DND-41 (cell line): ENCODE results near the gene PPP1R12C.

Experiments used
- ATAC-seq: fragments of 200-7000 bp; cut with Tn5 transposase; 3 replicates; pipeline ENCODE4 v1.9.1; 2021; ENCODE audit warnings: low read depth; ENCODE audit not compliant: insufficient read depth
- DNase-seq: peaks from one replicate; pipeline ENCODE4 v3.0.0-alpha.2; 2020
- H2AFZ ChIP-seq: 2 replicates; pipeline ENCODE4 v1.6.0; 2012; ENCODE audit warnings: low read depth, low read length
- H3K27ac ChIP-seq: 2 replicates; pipeline ENCODE4 v1.5.1; 2012; ENCODE audit warnings: low read length, inconsistent platforms
- H3K27me3 ChIP-seq: fragments of 200-600 bp; sonication (generic); 2 replicates; pipeline ENCODE4 v1.6.0; 2012; ENCODE audit warnings: low read length, mild to moderate bottlenecking, inconsistent platforms; ENCODE audit not compliant: insufficient read depth, poor library complexity
- H3K36me3 ChIP-seq: 2 replicates; pipeline ENCODE4 v1.5.1; 2012; ENCODE audit warnings: low read length, inconsistent platforms; ENCODE audit not compliant: insufficient read depth
- H3K4me1 ChIP-seq: 2 replicates; pipeline ENCODE4 v1.5.1; 2012; ENCODE audit warnings: mild to moderate bottlenecking, low read length; ENCODE audit not compliant: insufficient read depth
- H3K4me2 ChIP-seq: 2 replicates; pipeline ENCODE4 v1.6.0; 2012; ENCODE audit warnings: mild to moderate bottlenecking, moderate library complexity, low read length, inconsistent platforms; ENCODE audit not compliant: insufficient read depth
- H3K4me3 ChIP-seq, 2 experiments: fragments of 200-600 bp in 1 of 2; shearing (Covaris generic) in 1 of 2; 2 replicates each; pipeline ENCODE4 v1.5.1; 2012 to 2016; ENCODE audit warnings: inconsistent platforms in 2 of 2, low read length in 2 of 2, mild to moderate bottlenecking in 2 of 2, low read depth in 1 of 2, moderate library complexity in 1 of 2
- H3K79me2 ChIP-seq: 2 replicates; pipeline ENCODE4 v1.6.0; 2012; ENCODE audit warnings: low read length, inconsistent platforms; ENCODE audit not compliant: insufficient read depth
- H3K9ac ChIP-seq: 2 replicates; pipeline ENCODE4 v1.6.0; 2012; ENCODE audit warnings: low read depth, mild to moderate bottlenecking, inconsistent platforms, low read length, moderate library complexity
- H3K9me3 ChIP-seq: 2 replicates; pipeline ENCODE4 v1.5.1; 2012; ENCODE audit warnings: low read length, moderate library complexity, mild to moderate bottlenecking, inconsistent platforms; ENCODE audit not compliant: insufficient read depth, severe bottlenecking
- H4K20me1 ChIP-seq: 2 replicates; pipeline ENCODE4 v1.6.0; 2012; ENCODE audit warnings: low read length; ENCODE audit not compliant: insufficient read depth
- EZH2 ChIP-seq: IDR thresholded peaks from 3 replicates; pipeline ENCODE4 v1.6.1; 2012; ENCODE audit warnings: borderline replicate concordance, low read depth, mild to moderate bottlenecking, moderate library complexity, low read length, inconsistent platforms; ENCODE audit not compliant: severe bottlenecking
- TF ChIP-seq, protein P1 (sequence below): IDR thresholded peaks from 2 replicates; pipeline ENCODE4 v1.5.1; 2012; ENCODE audit warnings: borderline replicate concordance, low read length, moderate library complexity, mild to moderate bottlenecking; ENCODE audit not compliant: poor library complexity, severe bottlenecking; ENCODE audit errors: extremely low read depth

The PPP1R12C gene

DNA sequence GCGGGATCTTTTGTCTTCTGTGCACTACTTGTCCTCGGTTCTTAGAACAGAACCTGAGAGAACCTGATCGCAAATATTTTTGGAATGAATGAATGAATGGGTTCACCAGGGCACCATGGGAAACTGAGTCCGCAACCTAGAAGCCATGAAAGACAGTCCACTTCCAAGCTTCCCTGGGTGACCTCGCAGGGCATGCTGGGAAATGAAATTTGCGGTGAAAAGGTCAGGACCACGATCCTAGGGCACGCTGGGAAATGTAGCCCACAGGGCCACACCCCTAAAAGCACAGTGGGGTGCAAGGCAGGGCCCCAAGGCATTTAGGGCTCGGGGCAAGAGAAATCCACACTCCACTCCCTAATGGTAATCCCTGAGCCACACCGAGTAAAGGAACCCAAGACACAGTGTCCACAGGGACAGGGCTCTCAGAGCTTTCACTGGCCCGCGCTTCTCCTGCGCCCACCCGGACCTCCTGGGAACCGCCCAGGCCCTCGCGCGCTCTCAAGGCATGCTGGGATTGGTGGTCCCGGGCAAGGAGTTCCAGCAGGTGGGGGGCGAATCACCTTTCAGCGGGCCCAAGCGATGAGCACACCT, 1.1 kb upstream of the PPP1R12C start:
- H3K9me3 ChIP-seq: no peaks in the 10 kb centered on the region
- peaks cover 6% of the 10 kb centered on the region; the same call in 1 of the 2 replicates for H3K36me3 ChIP-seq
- no peak for ATAC-seq
- peaks cover 46% of the 10 kb centered on the region for H3K79me2 ChIP-seq
- TF ChIP-seq, protein P1, sequence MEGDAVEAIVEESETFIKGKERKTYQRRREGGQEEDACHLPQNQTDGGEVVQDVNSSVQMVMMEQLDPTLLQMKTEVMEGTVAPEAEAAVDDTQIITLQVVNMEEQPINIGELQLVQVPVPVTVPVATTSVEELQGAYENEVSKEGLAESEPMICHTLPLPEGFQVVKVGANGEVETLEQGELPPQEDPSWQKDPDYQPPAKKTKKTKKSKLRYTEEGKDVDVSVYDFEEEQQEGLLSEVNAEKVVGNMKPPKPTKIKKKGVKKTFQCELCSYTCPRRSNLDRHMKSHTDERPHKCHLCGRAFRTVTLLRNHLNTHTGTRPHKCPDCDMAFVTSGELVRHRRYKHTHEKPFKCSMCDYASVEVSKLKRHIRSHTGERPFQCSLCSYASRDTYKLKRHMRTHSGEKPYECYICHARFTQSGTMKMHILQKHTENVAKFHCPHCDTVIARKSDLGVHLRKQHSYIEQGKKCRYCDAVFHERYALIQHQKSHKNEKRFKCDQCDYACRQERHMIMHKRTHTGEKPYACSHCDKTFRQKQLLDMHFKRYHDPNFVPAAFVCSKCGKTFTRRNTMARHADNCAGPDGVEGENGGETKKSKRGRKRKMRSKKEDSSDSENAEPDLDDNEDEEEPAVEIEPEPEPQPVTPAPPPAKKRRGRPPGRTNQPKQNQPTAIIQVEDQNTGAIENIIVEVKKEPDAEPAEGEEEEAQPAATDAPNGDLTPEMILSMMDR: no peak
- no peak for TF ChIP-seq EZH2
- H3K9ac ChIP-seq: peak overlapping the region; percentile 74
- H3K4me3 ChIP-seq: peak overlapping the region; percentile 90 to 96
- no peaks in the 10 kb centered on the region for H3K27me3 ChIP-seq
- peak overlapping the region; percentile 86 for H3K27ac ChIP-seq
- peaks cover 33% of the 10 kb centered on the region for H3K4me1 ChIP-seq
- H2AFZ ChIP-seq: peak overlapping the region; percentile 96
- no peak for DNase-seq
- H3K4me2 ChIP-seq: peak overlapping the region; percentile 85
- peaks cover 34% of the 10 kb centered on the region for H4K20me1 ChIP-seq

DNA sequence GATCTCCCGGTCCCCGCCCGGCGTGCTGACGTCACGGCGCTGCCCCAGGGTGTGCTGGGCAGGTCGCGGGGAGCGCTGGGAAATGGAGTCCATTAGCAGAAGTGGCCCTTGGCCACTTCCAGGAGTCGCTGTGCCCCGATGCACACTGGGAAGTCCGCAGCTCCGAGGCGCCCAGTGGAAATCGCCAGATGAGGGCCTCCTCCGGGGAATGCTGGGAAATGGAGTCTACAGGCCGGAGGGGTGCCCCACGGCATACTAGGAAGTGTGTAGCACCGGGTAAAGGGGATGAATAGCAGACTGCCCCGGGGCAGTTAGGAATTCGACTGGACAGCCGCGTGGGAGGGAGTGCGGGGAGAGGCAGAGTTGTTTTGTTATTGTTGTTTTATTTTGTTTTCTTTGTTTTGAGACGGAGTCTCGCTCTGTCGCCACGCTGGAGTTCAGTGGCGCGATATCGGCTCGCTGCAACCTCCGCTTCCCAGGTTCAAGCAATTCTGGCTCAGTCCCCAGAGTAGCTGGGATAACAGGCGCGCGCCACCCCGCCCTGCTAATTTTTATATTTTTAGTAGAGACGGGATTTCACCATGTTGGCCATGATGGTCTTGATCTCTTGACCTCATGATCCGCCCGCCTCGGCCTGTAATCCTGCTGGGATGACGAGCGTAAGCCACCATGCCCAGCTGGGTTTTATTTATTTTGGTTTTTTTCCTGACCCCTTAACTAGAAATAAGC, 390 bp upstream of the PPP1R12C start:
- DNase-seq: peak; percentile 99
- H3K27me3 ChIP-seq: no peaks in the 10 kb centered on the region
- H3K9ac ChIP-seq: peak overlapping the region; percentile 74
- peaks cover 41% of the 10 kb centered on the region for H4K20me1 ChIP-seq
- TF ChIP-seq, protein P1: no peak
- no peak for TF ChIP-seq EZH2
- H3K9me3 ChIP-seq: no peaks in the 10 kb centered on the region
- H2AFZ ChIP-seq: peak overlapping the region; percentile 96
- peak overlapping the region; percentile 85 for H3K4me2 ChIP-seq
- ATAC-seq: peak; percentile 94
- H3K36me3 ChIP-seq: peaks cover 11% of the 10 kb centered on the region
- peak overlapping the region; percentile 90 to 96 for H3K4me3 ChIP-seq
- H3K27ac ChIP-seq: peak overlapping the region; percentile 86
- H3K79me2 ChIP-seq: peaks cover 53% of the 10 kb centered on the region
- H3K4me1 ChIP-seq: peaks cover 33% of the 10 kb centered on the region

DNA sequence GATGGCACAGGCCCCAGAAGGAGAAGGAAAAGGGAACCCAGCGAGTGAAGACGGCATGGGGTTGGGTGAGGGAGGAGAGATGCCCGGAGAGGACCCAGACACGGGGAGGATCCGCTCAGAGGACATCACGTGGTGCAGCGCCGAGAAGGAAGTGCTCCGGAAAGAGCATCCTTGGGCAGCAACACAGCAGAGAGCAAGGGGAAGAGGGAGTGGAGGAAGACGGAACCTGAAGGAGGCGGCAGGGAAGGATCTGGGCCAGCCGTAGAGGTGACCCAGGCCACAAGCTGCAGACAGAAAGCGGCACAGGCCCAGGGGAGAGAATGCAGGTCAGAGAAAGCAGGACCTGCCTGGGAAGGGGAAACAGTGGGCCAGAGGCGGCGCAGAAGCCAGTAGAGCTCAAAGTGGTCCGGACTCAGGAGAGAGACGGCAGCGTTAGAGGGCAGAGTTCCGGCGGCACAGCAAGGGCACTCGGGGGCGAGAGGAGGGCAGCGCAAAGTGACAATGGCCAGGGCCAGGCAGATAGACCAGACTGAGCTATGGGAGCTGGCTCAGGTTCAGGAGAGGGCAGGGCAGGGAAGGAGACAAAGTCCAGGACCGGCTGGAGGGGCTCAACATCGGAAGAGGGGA, 1.1 kb downstream of the PPP1R12C start:
- Histone ChIP-seq H2AFZ (peak overlapping the region; percentile 18; the same call in 1 of the 2 replicates), H3K36me3 (peaks cover 23% of the 10 kb centered on the region), H3K27me3 (no peaks in the 10 kb centered on the region), H3K27ac (peak overlapping the region; percentile 69), H4K20me1 (peaks cover 56% of the 10 kb centered on the region), H3K9ac (peak overlapping the region; percentile 66), H3K4me2 (peak overlapping the region; percentile 75), H3K4me3 (peak overlapping the region; percentile 61 to 65; a peak in 3 of 4 replicates), H3K79me2 (peaks cover 67% of the 10 kb centered on the region), H3K4me1 (peaks cover 33% of the 10 kb centered on the region), H3K9me3 (no peaks in the 10 kb centered on the region)
- DNase-seq (peak; percentile 71), ATAC-seq (peak; percentile 63)
- no peak for TF ChIP-seq EZH2
- TF ChIP-seq, protein P1: no peak
